ENCODE data around the gene ADAMTS15.

The ADAMTS15 gene

DNA sequence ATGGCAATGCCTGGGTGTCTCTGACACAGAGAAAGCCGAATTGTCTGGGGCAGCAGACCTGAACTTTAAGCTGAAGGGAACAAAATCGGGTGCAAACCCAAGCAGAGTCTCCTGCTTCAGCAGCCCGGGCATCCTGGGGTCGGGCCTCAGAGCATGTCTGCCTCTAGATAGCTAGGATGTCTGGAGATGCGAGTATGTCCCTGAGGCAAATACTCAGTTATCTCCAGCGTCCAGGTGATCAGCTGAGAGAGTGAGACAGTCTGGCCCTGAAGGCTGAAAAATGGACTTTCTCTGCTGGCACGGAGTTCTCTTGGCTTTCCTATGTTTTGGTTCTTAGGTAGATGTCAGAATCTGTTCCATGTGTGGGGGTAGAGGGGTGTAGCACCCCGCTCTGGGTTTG is 23.3 kb upstream of the ADAMTS15 start:
- DNase-seq (ENCODE audit: extremely low read depth, low read depth) = no peak
- TF ChIP-seq, protein P1, sequence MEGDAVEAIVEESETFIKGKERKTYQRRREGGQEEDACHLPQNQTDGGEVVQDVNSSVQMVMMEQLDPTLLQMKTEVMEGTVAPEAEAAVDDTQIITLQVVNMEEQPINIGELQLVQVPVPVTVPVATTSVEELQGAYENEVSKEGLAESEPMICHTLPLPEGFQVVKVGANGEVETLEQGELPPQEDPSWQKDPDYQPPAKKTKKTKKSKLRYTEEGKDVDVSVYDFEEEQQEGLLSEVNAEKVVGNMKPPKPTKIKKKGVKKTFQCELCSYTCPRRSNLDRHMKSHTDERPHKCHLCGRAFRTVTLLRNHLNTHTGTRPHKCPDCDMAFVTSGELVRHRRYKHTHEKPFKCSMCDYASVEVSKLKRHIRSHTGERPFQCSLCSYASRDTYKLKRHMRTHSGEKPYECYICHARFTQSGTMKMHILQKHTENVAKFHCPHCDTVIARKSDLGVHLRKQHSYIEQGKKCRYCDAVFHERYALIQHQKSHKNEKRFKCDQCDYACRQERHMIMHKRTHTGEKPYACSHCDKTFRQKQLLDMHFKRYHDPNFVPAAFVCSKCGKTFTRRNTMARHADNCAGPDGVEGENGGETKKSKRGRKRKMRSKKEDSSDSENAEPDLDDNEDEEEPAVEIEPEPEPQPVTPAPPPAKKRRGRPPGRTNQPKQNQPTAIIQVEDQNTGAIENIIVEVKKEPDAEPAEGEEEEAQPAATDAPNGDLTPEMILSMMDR (IDR thresholded peaks at IDR 0.05; ENCODE audit: low read depth, low read length) = no peak

DNA sequence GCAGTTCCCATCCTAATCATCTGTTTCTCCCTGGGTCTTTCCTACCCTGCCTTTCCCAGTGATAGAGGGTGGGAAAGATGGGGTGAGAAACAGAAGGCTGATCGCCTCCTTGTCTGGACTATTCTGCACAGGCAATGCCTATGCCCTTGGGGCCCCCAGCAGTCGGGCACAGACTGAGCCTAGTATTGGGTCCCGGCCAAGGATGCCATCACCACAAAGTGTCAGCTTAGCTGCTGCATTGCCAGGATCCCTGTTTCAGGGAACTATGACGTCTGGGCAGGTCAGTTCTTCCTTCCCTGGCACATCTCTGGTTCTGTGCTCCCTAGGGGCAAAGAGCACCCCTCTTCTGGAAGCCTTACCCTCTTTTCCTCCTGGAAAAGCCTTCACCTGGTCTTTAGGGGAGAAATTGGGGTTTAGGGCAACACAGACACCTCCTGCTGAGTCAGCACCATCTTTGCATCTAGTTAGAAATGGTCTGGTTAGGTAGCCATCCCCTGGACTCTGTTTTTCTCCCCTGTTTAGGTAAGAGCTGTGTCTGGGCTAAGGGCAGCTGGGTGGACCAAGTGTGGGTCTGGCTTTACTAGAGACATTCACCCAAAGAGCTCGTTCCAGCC is 22.1 kb upstream of the ADAMTS15 start:
- no peak for DNase-seq (ENCODE audit: extremely low read depth, low read depth)
- TF ChIP-seq, protein P1 (IDR thresholded peaks at IDR 0.05; ENCODE audit: low read depth, low read length) = no peak

DNA sequence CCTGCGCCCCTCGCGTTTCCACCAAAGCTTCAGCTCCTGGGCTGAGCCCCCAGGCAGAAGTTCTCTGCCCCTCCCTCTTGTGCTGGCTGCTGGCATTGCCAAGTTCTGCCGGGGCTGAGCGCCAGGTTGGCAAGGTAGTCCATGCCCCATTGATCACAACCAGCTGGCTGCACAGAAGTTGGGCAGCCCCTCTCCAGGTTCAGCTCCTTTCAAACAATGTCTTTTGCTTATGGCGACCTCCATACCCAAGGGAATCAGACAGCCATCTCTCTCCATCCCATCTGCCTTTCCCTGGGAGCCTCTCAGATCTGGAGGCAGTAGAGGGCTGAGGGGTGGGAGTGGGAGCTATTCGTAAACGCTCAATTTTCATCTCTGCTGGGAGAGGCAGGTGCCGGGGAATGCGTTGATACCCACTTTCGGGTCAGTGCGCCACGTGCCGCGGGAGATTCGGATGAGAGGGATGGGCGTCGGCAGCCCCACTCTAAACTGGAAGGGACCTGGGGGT is 21.6 kb upstream of the ADAMTS15 start:
- TF ChIP-seq, protein P1 (IDR thresholded peaks at IDR 0.05; ENCODE audit: low read depth, low read length) = no peak
- DNase-seq (ENCODE audit: extremely low read depth, low read depth) = no peak

DNA sequence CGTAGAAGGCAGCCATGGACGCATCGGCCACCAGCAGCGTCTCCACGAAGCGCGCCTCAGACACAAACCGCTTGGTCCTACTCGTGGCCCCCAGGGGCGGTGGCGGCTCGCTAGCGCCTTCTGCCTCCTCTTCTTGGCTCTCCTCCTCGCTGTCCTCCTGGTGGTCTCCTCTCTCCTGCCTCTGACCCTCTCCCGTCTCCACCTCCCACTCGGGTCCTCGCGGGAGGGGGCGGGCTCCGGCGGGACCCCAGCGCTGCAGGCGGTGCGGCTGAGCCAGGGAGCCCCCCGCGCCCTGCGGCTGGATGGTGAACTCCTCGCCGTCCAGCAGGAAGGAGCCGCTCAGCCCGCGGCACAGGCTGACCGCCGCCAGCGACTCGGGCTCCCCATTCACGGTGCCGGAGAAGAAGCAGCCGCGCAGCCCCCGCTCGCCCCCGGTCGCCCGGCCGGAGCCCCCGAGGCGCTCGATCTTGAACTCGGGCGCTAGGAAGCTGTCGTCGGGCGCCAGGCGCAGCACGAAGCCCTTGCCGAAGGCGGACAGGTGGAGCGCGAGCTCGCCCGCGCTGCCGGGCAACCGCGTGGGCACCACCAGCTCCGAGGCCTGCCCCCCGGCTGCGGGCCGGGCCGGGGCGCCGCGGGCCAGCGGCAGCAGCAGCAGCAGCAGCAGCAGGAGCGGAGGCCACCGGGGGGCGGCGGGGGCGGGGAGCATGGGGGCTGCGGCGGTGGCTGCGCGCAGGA is 20.7 kb upstream of the ADAMTS15 start:
- DNase-seq (ENCODE audit: extremely low read depth, low read depth) = no peak
- TF ChIP-seq, protein P1 (IDR thresholded peaks at IDR 0.05; ENCODE audit: low read depth, low read length) = peak; percentile 17

DNA sequence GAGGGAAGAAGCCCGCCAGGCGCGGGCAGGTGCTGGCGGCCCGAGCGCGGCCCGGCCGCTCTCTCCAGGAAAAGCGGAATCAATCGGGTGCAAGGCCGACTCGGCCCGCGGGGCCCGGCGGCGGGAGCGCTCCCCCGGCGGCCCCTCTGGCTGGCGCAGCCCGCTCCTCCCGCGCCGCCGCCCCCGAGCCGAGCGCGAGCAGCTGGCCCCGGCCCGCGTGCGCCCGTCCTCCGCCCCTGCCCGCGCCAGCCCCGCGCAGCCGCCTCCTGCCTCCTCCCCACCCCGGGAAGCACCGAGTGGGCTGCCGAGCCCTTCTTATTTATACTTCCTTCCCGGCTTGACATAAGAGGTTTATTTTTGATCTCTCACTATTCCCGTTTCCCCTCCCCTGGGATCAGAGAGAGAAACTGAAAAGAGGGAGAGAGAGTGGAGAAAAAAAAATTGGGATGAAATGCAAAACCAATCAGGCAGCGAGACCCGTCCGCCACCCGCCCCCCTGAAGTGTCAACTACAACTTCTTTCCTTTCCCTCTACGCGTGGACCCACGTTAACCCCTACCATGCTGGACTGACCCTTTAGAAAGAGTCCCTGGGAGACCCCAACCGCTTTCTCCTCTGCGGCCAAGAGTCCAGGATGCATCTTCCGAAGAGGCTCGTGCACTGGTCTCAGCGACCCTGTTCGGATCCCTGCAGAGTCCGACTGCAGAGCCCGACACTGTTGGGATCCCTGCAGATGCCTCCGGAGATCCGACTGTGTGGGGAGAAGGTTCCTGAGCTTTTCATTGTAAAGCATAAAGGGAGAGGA is 19.9 kb upstream of the ADAMTS15 start, which contains the start of gene ADAMTS8:
Gene ADAMTS8 (minus strand): TSS at position 294 of the 804 bp plus-strand sequence. CDS start 323 bp downstream, outside the sequence.
- DNase-seq (ENCODE audit: extremely low read depth, low read depth) = no peak
- TF ChIP-seq, protein P1 (IDR thresholded peaks at IDR 0.05; ENCODE audit: low read depth, low read length) = no peak

DNA sequence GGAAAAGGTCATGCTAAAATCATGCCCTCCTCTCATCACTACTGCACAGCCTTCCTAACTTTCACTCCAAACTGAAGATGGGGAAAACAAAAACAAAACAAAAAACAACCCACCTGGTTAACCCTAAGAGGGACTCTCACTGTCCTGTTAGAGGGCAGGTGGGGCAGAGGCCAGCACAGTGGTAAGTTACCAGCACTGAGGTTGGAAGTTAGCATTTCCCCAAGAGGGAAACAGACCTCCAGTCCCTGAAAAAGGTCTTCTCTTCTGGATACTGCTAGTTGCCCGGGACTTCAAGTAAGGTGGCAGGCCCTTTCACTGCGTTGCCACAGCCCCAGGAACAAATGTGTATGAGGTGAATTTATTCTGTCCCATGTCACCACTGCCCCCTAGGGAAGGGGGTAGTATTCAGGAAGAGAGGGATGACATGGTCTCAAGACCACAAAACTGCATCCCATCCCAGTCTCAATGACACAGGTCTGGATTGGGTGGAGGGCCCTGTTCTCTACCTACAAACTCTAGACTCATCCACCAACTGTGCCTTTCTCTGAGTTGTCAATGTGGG is 19.2 kb upstream of the ADAMTS15 start:
- TF ChIP-seq, protein P1 (IDR thresholded peaks at IDR 0.05; ENCODE audit: low read depth, low read length) = no peak
- no peak for DNase-seq (ENCODE audit: extremely low read depth, low read depth)
